ENCODE results near the gene THBS4. TPM values are rescaled to one million over a fixed set of nuclear protein-coding genes. Genes with fewer than 3 reads are reported as not detected.
A peak's percentile ranks its signal among the peaks of the same experiment; 100 is the strongest.
"Not testable (repeated sequence)": the region's sequence is repeated elsewhere in the genome, so short reads cannot be mapped to it uniquely, and the experiment has no call there.

Gene THBS4
- total RNA-seq, 3 donors from 2014 or later, result 0.27 to 1.3 (median 0.66) TPM

GRCh38 chr5:80077051-80077714 lies 42.0 kb downstream of the THBS4 start:
- no peak for DNase-seq
- H3K9me3 Mint-ChIP-seq, result no peaks in the 10 kb centered on the region
- peaks cover 8% of the 10 kb centered on the region for H3K36me3 Mint-ChIP-seq (ENCODE audit: insufficient read depth)
- ATAC-seq, result no peak
- H3K4me3 Mint-ChIP-seq, result no peak overlapping the region
- no peaks in the 10 kb centered on the region for H3K4me1 Mint-ChIP-seq (ENCODE audit: low read depth)
- no peaks in the 10 kb centered on the region for H3K27me3 Mint-ChIP-seq (ENCODE audit: low read depth)

GRCh38 chr5:80078921-80079320 lies 43.8 kb downstream of the THBS4 start:
- ATAC-seq (no peak), DNase-seq (no peak)
- Mint-ChIP-seq H3K27me3 (ENCODE audit: low read depth) (no peaks in the 10 kb centered on the region), H3K36me3 (ENCODE audit: insufficient read depth) (peaks cover 8% of the 10 kb centered on the region), H3K4me3 (no peak overlapping the region), H3K9me3 (no peaks in the 10 kb centered on the region), H3K4me1 (ENCODE audit: low read depth) (peaks cover 9% of the 10 kb centered on the region)

- Mint-ChIP-seq H3K4me3 (no peak overlapping the region), H3K4me1 (ENCODE audit: low read depth) (peaks cover 9% of the 10 kb centered on the region), H3K9me3 (no peaks in the 10 kb centered on the region), H3K36me3 (ENCODE audit: insufficient read depth) (peaks cover 8% of the 10 kb centered on the region), H3K27me3 (ENCODE audit: low read depth) (no peaks in the 10 kb centered on the region)
- DNase-seq (no peak), ATAC-seq (no peak)
These were observed 47.1 kb downstream of the THBS4 start for GRCh38 chr5:80082281-80082680.

GRCh38 chr5:80082731-80083100 lies 47.6 kb downstream of the THBS4 start:
- Mint-ChIP-seq H3K4me3 (no peak overlapping the region), H3K27me3 (ENCODE audit: low read depth) (no peaks in the 10 kb centered on the region), H3K9me3 (no peaks in the 10 kb centered on the region), H3K4me1 (ENCODE audit: low read depth) (peaks cover 9% of the 10 kb centered on the region), H3K36me3 (ENCODE audit: insufficient read depth) (peaks cover 5% of the 10 kb centered on the region)
- ATAC-seq (peak; percentile 74 to 76), DNase-seq (peak; percentile 45)

- ATAC-seq (peak; percentile 77 to 78), DNase-seq (no peak)
- Mint-ChIP-seq H3K4me1 (ENCODE audit: low read depth) (peaks cover 9% of the 10 kb centered on the region), H3K27me3 (ENCODE audit: low read depth) (no peaks in the 10 kb centered on the region), H3K9me3 (no peaks in the 10 kb centered on the region), H3K36me3 (ENCODE audit: insufficient read depth) (peaks cover 5% of the 10 kb centered on the region), H3K4me3 (peak overlapping the region; percentile 72)
These were observed 48.1 kb downstream of the THBS4 start for GRCh38 chr5:80083101-80083890.

- no peaks in the 10 kb centered on the region for H3K27me3 Mint-ChIP-seq (ENCODE audit: low read depth)
- H3K9me3 Mint-ChIP-seq, result no peaks in the 10 kb centered on the region
- no peak overlapping the region for H3K4me3 Mint-ChIP-seq
- no peaks in the 10 kb centered on the region for H3K36me3 Mint-ChIP-seq (ENCODE audit: insufficient read depth)
- H3K4me1 Mint-ChIP-seq (ENCODE audit: low read depth), result peaks cover 17% of the 10 kb centered on the region
- ATAC-seq, result no peak
- DNase-seq, result no peak
These were observed 55.7 kb downstream of the THBS4 start for GRCh38 chr5:80090884-80091166.

- ATAC-seq, result peak; percentile 66 to 81
- not testable (repeated sequence) for DNase-seq; H3K9me3 Mint-ChIP-seq; H3K27me3 Mint-ChIP-seq (ENCODE audit: low read depth); H3K36me3 Mint-ChIP-seq (ENCODE audit: insufficient read depth)
- H3K4me3 Mint-ChIP-seq, result peak overlapping the region; percentile 11
- peaks cover 17% of the 10 kb centered on the region for H3K4me1 Mint-ChIP-seq (ENCODE audit: low read depth)
These were observed 56.6 kb downstream of the THBS4 start for GRCh38 chr5:80091792-80092192.

GRCh38 chr5:80092486-80093107 lies 57.4 kb downstream of the THBS4 start:
- H3K9me3 Mint-ChIP-seq, result no peaks in the 10 kb centered on the region
- H3K4me3 Mint-ChIP-seq, result no peak overlapping the region
- ATAC-seq (peak in 1 of 2 donors; percentile 23), DNase-seq (no peak)
- no peaks in the 10 kb centered on the region for H3K27me3 Mint-ChIP-seq (ENCODE audit: low read depth)
- peaks cover 3% of the 10 kb centered on the region for H3K36me3 Mint-ChIP-seq (ENCODE audit: insufficient read depth)
- peaks cover 17% of the 10 kb centered on the region for H3K4me1 Mint-ChIP-seq (ENCODE audit: low read depth)

GRCh38 chr5:80093796-80094195 lies 58.6 kb downstream of the THBS4 start:
- DNase-seq (no peak), ATAC-seq (no peak)
- Mint-ChIP-seq H3K27me3 (ENCODE audit: low read depth) (no peaks in the 10 kb centered on the region), H3K36me3 (ENCODE audit: insufficient read depth) (peaks cover 3% of the 10 kb centered on the region), H3K4me3 (no peak overlapping the region), H3K9me3 (no peaks in the 10 kb centered on the region), H3K4me1 (ENCODE audit: low read depth) (peaks cover 17% of the 10 kb centered on the region)

- no peaks in the 10 kb centered on the region for H3K9me3 Mint-ChIP-seq
- H3K27me3 Mint-ChIP-seq (ENCODE audit: low read depth), result no peaks in the 10 kb centered on the region
- peaks cover 17% of the 10 kb centered on the region for H3K4me1 Mint-ChIP-seq (ENCODE audit: low read depth)
- no peak overlapping the region for H3K4me3 Mint-ChIP-seq
- no peak for ATAC-seq
- peaks cover 3% of the 10 kb centered on the region for H3K36me3 Mint-ChIP-seq (ENCODE audit: insufficient read depth)
- no peak for DNase-seq
These were observed 59.1 kb downstream of the THBS4 start for GRCh38 chr5:80094236-80094738.

- DNase-seq, result no peak
- no peak for ATAC-seq
- no peak overlapping the region for H3K4me3 Mint-ChIP-seq
- H3K9me3 Mint-ChIP-seq, result no peaks in the 10 kb centered on the region
- peaks cover 11% of the 10 kb centered on the region for H3K4me1 Mint-ChIP-seq (ENCODE audit: low read depth)
- H3K27me3 Mint-ChIP-seq (ENCODE audit: low read depth), result no peaks in the 10 kb centered on the region
- peaks cover 3% of the 10 kb centered on the region for H3K36me3 Mint-ChIP-seq (ENCODE audit: insufficient read depth)
These were observed 62.3 kb downstream of the THBS4 start for GRCh38 chr5:80097451-80097850.

- H3K9me3 Mint-ChIP-seq, result no peaks in the 10 kb centered on the region
- ATAC-seq, result no peak
- H3K27me3 Mint-ChIP-seq (ENCODE audit: low read depth), result no peaks in the 10 kb centered on the region
- H3K4me1 Mint-ChIP-seq (ENCODE audit: low read depth), result peaks cover 10% of the 10 kb centered on the region
- peaks cover 4% of the 10 kb centered on the region for H3K36me3 Mint-ChIP-seq (ENCODE audit: insufficient read depth)
- no peak for DNase-seq
- H3K4me3 Mint-ChIP-seq, result no peak overlapping the region
These were observed 66.8 kb downstream of the THBS4 start for GRCh38 chr5:80101993-80102392.

GRCh38 chr5:80103371-80103770 lies 68.2 kb downstream of the THBS4 start:
- Mint-ChIP-seq H3K4me1 (ENCODE audit: low read depth) (peaks cover 12% of the 10 kb centered on the region), H3K36me3 (ENCODE audit: insufficient read depth) (peaks cover 2% of the 10 kb centered on the region), H3K4me3 (no peak overlapping the region), H3K9me3 (no peaks in the 10 kb centered on the region), H3K27me3 (ENCODE audit: low read depth) (no peaks in the 10 kb centered on the region)
- ATAC-seq, result no peak
- no peak for DNase-seq

GRCh38 chr5:80105698-80106439 lies 70.7 kb downstream of the THBS4 start:
- Mint-ChIP-seq H3K36me3 (ENCODE audit: insufficient read depth) (peaks cover 2% of the 10 kb centered on the region), H3K27me3 (ENCODE audit: low read depth) (no peaks in the 10 kb centered on the region), H3K4me3 (no peak overlapping the region), H3K4me1 (ENCODE audit: low read depth) (peaks cover 17% of the 10 kb centered on the region), H3K9me3 (no peaks in the 10 kb centered on the region)
- ATAC-seq, result no peak
- no peak for DNase-seq
